ENCODE measurements around the gene SEC14L5. TPM values are rescaled to one million over a fixed set of nuclear protein-coding genes. Genes with fewer than 3 reads are reported as not detected.
A peak's percentile ranks its signal among the peaks of the same experiment; 100 is the strongest.

SEC14L5 gene
- total and polyA plus RNA-seq, 2 experiments from 2014 or later = 0.21 TPM; not detected in 1

DNA sequence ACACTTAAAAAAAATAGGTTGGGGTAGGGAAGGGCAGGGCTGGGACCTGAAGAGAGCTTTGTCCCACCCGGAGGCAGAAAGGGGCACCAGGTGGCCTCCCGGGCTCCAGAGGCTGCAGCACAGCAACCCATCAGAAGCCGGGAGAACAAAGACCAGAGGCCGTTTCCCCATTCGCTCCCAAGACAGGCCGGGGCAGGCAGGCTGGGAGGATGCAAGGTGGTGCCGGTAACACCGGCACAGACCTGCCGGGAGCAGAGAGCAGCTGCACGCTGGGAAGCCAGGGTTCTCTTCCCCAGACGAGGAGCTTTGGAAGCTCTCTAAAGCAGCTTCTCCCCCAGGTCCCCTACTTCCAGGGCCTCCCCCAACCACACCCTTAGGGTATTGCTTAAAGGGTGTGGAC, 26.7 kb upstream of the SEC14L5 start:
- Histone ChIP-seq H3K36me3 (no peaks in the 10 kb centered on the region), H3K4me1 (ENCODE audit: low read depth) (no peaks in the 10 kb centered on the region), H3K9me3 (ENCODE audit: low read depth) (no peaks in the 10 kb centered on the region), H3K27ac (no peak overlapping the region), H3K27me3 (no peaks in the 10 kb centered on the region), H3K4me3 (no peak overlapping the region)
- no peak for DNase-seq (ENCODE audit: low read depth in 1 of 2, low spot score in 1 of 2)
- TF ChIP-seq, protein P1, sequence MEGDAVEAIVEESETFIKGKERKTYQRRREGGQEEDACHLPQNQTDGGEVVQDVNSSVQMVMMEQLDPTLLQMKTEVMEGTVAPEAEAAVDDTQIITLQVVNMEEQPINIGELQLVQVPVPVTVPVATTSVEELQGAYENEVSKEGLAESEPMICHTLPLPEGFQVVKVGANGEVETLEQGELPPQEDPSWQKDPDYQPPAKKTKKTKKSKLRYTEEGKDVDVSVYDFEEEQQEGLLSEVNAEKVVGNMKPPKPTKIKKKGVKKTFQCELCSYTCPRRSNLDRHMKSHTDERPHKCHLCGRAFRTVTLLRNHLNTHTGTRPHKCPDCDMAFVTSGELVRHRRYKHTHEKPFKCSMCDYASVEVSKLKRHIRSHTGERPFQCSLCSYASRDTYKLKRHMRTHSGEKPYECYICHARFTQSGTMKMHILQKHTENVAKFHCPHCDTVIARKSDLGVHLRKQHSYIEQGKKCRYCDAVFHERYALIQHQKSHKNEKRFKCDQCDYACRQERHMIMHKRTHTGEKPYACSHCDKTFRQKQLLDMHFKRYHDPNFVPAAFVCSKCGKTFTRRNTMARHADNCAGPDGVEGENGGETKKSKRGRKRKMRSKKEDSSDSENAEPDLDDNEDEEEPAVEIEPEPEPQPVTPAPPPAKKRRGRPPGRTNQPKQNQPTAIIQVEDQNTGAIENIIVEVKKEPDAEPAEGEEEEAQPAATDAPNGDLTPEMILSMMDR (IDR thresholded peaks at IDR 0.05; ENCODE audit: low read depth, low read length) = no peak

GRCh38 chr16:4933433-4933832, 24.7 kb upstream of the SEC14L5 start:
- TF ChIP-seq, protein P1 (IDR thresholded peaks at IDR 0.05; ENCODE audit: low read depth, low read length) = no peak

DNA sequence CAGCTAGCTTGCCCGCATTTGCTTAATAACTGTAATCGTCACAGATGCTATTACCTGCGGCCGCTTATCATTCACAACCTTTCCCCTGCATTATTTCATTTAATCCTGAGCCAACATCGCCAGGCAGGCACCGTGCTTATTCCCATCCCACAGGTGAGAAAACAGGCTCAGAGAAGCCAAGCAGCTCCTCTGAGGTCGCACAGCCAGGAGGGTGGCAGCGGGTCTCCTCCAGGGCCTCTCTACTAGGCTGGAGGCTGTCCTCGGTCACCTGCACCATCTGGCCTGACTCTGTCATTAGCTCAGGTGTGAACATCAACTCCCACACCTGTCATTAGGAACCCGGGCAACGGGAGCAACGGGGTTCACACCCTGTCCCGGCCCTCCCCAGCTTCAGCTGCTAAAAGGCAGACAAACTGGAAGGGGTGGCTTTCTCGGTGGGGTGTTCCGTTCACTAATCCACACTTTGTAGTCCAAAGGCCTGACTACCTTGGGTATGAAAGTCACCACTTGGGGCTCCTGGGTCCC, 24.2 kb upstream of the SEC14L5 start:
- no peaks in the 10 kb centered on the region for H3K36me3 ChIP-seq
- H3K27ac ChIP-seq = no peak overlapping the region
- no peaks in the 10 kb centered on the region for H3K9me3 ChIP-seq (ENCODE audit: low read depth)
- TF ChIP-seq, protein P1 (IDR thresholded peaks at IDR 0.05; ENCODE audit: low read depth, low read length) = no peak
- no peaks in the 10 kb centered on the region for H3K27me3 ChIP-seq
- no peak overlapping the region for H3K4me3 ChIP-seq
- H3K4me1 ChIP-seq (ENCODE audit: low read depth) = no peaks in the 10 kb centered on the region
- no peak for DNase-seq (ENCODE audit: low read depth in 1 of 2, low spot score in 1 of 2)

More at GRCh38 chr16:4933433-4933832, 24.7 kb upstream of the SEC14L5 start:
- Histone ChIP-seq H3K27ac (no peak overlapping the region), H3K27me3 (no peaks in the 10 kb centered on the region), H3K4me3 (no peak overlapping the region), H3K9me3 (ENCODE audit: low read depth) (no peaks in the 10 kb centered on the region), H3K4me1 (ENCODE audit: low read depth) (no peaks in the 10 kb centered on the region), H3K36me3 (no peaks in the 10 kb centered on the region)
- DNase-seq (ENCODE audit: low read depth in 1 of 2, low spot score in 1 of 2) = no peak

DNA sequence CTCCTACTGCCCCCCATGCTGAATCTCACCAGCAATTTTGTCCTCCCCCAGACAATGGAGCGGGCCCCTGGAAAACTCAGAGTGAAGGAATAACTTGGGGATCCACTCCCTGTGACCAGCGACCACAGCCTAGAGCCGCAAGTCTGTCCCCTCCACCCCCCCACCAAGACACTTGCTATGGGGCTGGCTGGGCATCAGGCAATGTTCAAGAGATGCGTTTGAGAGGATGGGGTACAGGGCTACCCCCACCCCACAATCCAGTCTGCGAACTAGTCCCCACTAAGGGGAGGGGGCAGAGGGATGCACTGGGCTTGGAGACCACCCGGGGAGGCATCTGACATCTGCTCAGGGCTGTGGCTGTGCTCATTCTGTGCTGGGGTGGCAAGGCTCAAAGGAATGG, 23.5 kb upstream of the SEC14L5 start:
- Histone ChIP-seq H3K36me3 (no peaks in the 10 kb centered on the region), H3K4me3 (no peak overlapping the region), H3K4me1 (ENCODE audit: low read depth) (no peaks in the 10 kb centered on the region), H3K9me3 (ENCODE audit: low read depth) (no peaks in the 10 kb centered on the region), H3K27ac (no peak overlapping the region), H3K27me3 (no peaks in the 10 kb centered on the region)
- no peak for DNase-seq (ENCODE audit: low read depth in 1 of 2, low spot score in 1 of 2)
- TF ChIP-seq, protein P1 (IDR thresholded peaks at IDR 0.05; ENCODE audit: low read depth, low read length) = no peak

DNA sequence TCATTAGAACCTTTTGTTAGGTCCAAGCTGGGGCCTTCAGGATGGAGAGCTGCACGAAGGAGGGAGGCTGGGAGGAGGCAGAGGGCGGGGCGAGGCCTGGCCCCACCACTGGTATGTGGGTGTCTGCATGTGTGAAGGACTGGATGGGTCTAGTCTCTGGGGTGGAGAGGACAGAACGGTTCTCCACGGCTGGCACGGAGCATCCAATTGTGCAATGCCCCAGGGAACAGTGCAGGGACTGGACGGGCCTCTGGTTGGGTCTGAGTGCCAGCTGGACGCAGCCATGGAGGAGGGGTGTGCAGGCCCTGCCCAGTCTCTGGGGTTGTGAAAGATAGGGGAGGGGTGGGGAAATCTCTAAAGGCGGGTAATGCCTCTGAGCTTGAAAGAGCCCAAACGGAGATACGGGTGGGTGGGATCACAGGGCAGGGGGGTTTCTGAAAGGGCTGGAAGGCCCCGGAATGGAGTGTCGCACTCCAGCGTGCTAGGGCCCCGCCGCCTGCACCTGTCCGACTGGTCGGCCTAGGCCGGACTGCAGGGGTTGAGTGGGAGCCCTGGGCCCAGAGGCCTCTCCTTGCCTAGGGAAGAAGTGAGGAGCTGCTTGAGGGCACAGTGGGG, 22.8 kb upstream of the SEC14L5 start:
- H3K36me3 ChIP-seq = no peaks in the 10 kb centered on the region
- H3K4me3 ChIP-seq = no peak overlapping the region
- H3K27ac ChIP-seq = no peak overlapping the region
- DNase-seq (ENCODE audit: low read depth in 1 of 2, low spot score in 1 of 2) = peak in 1 of 2 donors; percentile 94
- no peaks in the 10 kb centered on the region for H3K27me3 ChIP-seq
- H3K4me1 ChIP-seq (ENCODE audit: low read depth) = no peaks in the 10 kb centered on the region
- TF ChIP-seq, protein P1 (IDR thresholded peaks at IDR 0.05; ENCODE audit: low read depth, low read length) = no peak
- no peaks in the 10 kb centered on the region for H3K9me3 ChIP-seq (ENCODE audit: low read depth)
